GM21619 (cell line): ENCODE measurements around the gene PELI1.
A peak's percentile ranks its signal among the peaks of the same experiment; 100 is the strongest.

Experiments used
- ATAC-seq: cut with Tn5 transposase; IDR thresholded peaks from one replicate; pipeline ENCODE4 v1.9.1; 2021; ENCODE audit not compliant: unreplicated experiment

PELI1 gene, protein sequence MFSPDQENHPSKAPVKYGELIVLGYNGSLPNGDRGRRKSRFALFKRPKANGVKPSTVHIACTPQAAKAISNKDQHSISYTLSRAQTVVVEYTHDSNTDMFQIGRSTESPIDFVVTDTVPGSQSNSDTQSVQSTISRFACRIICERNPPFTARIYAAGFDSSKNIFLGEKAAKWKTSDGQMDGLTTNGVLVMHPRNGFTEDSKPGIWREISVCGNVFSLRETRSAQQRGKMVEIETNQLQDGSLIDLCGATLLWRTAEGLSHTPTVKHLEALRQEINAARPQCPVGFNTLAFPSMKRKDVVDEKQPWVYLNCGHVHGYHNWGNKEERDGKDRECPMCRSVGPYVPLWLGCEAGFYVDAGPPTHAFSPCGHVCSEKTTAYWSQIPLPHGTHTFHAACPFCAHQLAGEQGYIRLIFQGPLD

DNA sequence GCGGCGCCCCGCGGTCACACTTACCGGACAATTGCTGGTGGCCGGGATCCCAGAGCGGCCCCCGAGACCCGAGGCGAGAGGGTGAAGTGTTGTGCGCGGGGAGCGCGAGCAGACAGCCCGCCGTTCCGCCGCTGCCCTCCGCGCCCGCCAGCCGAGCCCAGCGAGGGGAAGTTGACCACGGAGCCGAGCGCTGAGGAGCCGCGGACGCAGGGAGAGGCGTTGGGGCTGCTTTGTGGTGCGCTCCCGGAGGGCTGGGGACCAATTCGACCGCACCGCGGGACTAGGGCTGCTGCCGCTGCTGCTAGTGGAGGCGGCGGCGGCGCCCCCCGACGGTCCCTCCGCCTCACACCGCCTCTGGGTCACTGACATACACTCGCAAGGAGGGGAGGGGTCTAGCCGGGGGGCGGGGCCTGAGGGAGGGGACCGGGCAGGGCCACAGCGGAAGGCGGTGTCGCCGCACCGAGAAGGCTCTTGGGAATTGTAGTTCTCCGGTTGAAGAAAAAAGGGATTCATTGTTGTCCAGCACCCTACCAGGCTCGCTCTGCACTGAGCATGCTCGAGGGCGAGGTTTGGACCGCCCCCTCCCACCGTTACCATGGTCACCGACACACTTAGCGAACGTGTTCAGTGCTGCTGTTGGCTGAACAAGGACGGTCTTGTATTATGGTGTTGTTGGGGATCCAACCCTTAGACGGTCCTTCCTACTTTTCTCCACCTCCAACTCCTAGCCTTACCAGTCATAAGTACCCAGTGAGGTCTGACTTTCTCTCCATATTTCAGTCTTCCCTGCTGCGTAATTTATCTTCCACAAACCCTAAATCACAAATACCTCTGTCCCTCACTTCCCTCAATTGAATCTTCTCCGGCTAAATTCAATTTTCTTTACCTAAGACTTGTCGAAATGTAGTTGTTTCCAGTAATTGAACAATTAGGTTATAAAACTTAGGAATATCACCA lies at the start of gene PELI1:
TSS of gene PELI1 (minus strand) at position 364 of the 957 bp plus-strand sequence. CDS start 36,110 bp downstream, outside the sequence.
- ATAC-seq, result peak; percentile 79

DNA sequence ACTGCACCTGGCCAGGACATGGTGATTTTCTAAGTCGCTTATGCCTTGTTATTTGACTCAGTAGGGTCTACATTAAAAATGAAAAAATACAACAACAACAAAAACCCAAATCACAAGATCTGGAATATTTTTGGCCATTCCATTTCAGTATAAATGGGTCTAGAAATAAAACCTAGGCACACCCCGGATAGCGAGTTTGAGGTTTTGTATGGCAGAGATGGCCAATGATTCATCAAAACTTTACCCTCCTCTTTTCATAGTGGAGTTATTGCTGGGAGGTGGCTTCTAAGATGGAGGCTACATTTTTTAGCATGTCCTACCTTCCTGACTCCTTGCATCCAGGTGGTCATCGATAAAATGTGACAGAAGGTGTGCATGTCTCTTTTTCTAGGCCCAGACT lies 49.3 kb upstream of the PELI1 start:
- no peak for ATAC-seq

DNA sequence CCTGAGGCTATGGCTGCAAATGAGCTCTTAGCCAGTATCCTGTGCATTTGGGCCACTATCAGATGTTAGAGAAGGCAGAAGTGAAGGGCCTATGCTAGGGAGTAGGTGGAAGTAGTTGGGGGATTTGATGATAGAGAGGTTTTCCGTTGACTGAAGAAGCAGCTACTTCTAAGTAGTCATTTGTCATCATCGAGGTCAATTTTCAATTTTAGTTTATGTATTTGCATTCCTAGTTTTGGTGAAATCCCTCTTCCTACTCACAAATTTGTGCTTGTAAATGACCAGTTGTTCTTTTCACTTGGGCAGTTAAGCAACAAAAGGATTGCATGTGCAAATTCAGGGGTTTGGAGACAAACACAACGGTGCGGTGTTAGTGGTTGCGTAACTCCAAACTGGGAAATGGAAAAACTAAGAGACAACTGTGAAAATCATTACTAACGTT lies 48.5 kb upstream of the PELI1 start:
- ATAC-seq, result no peak

DNA sequence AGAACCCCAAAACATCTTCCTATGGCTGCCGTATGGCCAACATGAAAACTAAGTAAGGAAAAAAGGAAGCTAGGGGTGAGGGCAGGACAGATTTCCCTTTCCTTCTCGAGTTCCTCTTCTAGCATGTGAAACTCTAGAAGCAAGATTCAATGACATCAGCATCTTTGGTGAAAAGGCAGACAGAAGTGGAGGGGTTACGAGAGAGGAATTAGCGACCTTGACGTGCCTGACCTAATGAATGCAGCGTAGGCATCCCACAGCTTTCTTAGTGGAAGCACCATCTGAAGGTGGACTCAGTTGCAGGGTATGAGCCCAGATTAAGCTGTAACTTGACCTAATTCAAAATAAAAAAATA lies 47.9 kb upstream of the PELI1 start:
- ATAC-seq, result no peak

DNA sequence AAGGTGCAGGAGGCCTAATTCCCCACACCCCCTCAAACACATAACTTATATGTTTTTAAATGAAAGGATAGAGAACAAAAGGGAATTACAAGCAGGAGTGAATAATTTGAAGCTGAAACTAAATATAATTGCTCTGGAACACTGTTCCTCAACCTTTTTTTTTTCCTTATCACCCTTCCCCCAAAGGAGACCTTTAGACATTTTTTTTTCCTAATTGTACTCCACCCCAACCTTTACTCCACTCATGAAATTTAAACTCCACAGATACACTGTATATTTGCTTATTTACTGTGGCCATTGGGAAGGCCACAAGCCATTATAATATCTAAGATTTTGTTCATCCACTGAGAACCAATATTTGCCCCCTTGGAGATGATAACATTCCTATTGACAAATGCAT lies 45.4 kb upstream of the PELI1 start:
- ATAC-seq, result no peak

DNA sequence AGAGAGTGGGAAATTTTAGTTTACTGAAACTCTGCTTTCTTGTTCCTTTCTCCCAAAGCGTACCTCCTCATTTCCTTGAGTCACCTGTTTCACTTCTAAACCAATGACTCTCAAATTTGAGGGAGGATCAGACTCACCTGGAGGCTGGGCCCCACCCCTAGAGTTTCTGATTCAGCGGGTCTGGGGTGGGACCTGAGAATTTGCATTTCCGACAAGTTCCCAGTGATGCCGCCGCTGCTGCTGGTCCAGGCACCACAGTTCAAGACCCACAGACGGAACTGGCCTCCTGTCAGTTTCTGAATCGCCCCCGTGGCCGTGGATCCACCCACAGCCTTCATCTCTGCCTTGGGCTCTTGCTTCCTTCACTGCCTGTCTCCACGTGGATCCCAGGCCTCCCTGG lies 44.9 kb upstream of the PELI1 start:
- ATAC-seq, result no peak

DNA sequence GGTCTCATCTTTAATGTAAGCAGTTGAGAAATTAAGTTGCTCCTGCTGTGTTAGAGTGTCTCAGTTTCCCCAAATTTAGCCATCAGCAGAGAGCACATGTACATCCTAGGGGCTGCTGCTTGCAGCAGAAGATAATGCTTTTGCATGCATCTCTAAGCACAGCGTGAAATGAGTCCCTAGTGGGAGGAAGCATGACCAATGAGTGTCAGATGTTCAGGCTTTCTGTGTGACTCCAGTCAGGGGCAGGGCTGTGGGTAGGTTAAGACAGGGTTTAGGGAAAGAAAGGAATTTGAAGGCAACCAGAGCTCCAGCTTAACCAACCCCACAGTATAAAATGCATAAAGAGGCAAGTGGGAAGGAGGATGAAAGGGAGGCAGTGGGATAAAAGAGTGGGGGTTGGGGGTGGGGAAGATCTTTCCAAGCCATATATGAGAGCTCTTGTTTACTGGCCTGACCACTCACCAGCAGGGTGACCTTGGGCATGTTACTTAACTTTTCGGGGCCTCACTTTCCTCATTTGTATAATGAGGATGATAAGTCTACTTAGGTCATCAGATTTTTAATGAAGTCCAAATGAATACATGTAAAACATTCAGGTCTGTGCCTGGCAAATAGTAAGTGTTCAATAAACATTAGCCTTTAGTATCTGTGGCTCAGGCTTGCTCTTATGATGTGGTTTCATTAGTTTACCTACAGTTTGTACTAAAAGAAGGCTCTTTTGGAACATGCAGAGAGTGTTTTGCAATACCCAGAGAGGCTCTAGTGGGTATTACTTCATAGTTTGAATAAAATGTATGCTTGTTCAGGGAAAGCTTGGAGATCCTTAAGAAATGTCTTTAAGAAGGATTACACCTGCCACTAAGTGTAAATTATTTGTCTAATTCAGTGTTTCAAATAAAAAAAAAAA lies 42.7 kb upstream of the PELI1 start:
- ATAC-seq, result no peak

DNA sequence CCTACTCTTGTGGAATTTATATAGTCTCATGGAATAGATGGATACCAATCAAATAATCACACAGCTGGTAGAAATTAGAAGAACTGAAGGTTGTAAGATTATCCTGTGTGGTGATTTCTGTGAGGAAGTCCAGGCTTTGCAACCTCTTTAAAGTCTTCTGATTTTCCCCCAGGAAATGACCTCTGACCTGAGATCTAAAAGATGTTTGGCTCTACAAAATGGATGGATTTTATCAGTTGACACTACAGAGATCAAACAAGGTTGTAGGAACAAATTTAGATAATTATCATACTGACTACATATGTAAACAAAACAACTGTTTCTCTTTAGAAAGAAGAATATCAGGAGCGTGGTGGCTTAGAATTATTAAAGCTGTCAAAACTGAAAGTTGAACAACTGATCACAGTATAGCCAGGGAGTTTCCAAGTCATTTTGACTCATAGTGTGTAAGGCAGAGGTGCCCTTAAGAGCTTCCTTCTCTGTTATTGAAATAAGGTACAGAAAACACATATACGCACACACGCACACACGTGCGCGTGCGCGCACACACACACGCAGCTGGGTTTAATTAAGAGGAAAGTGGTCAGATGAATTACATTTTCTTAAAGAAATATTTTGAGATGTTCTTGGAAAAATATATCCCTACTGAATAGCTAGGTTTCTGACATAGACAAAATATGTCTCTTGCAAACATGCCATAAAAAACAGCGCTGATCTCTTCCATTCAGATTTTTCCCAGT lies 35.5 kb upstream of the PELI1 start:
- peak; percentile 90 for ATAC-seq

DNA sequence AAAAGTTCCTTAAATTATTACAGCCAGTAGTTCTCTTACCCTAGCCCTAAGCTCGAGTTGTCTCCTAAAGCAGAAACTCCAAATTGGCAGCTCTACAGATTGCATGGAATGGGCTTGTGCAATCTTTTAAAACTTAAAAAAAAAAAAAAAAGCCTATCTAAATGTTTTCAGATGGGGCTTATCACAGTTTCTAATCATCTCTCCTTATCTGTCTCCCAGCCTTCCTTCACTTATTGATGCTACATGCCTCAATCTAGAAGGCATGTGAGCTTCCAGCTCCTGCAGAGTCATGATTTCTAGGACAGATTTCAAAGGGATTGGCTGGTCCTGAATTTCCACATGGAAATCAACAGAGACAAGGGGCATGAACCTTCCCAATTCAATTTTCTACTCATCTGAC lies 33.1 kb upstream of the PELI1 start:
- no peak for ATAC-seq

DNA sequence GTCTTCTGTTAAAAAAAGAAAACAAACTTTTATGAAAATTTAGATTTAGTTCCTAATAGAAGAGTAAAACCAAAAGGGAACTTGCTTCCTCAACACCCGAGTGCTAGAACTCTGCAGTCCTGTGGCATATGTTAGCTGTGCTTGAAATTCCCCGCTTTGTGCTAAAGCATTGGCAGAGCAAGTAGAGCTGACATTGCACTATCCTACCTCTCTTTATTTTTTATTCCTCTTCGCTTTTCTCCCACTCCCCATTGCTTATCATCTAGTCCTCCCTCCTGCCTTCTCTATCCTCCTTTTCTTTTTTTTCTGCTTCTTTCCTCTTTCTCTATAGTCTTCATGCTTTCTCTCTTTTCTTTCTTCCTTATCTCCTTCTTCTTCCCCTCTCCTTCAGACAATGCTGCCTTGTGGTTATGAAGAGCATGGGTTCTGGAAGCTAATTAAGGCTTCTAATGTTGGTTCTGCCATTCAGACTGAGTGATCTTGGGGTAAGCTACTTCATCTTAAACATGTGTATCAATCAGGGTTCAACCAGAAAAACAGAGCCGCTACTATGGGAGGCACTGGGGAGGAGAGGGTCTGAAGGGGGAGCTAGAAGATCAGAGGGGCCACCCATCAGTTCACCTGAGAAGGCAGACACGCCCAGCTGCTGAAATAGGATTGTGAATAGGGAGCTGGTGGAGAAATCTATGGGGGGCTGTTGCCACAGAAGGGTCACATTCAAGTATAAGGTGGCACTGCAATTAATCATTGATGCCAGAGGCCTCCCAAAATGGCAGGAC lies 31.4 kb upstream of the PELI1 start:
- ATAC-seq, result no peak

DNA sequence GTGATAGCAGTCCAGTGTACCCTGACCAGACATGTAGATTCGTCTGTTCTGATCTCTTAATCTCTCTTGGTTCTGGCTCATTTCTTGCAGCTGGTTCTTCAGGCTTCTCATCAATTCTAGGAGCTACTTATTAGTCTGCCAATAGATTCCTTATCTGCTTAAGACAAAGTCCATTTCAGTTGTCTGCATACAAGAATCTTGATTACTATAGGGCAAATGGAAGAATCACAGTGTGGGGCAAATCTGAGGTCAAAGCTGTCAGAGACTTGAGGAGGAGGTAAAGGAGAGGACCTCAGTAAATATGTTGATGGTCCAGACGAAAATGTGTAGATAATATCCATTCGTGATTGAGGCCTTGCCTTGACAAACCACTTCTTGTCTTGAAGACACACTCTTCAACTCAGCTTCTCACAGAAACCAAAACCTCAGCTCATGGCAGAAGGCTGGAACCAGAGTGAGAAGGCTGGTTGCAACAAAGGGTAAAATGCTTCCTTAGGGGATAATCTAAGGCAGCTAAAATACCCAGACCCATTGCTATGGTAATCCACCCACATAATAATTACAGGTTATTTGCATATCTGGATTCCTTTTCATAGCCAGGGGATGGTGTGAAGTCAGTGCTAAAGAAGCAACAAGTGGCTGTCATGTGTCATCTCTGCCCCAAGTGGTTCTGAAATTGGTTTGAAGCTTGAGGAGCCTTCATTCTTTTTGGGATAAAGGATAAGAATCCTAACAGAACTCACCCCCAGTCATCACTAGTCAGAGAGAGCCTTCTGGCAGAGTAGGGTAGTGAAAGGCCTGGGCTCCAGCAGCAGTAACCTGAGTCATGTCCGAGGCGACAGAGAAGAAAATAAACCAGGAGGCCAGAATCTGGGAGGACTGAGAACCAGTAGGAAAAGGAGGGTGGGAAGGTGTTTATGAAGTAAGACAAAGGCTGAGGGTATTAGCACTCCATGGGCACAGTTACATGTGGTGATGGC lies 29.2 kb upstream of the PELI1 start:
- no peak for ATAC-seq

DNA sequence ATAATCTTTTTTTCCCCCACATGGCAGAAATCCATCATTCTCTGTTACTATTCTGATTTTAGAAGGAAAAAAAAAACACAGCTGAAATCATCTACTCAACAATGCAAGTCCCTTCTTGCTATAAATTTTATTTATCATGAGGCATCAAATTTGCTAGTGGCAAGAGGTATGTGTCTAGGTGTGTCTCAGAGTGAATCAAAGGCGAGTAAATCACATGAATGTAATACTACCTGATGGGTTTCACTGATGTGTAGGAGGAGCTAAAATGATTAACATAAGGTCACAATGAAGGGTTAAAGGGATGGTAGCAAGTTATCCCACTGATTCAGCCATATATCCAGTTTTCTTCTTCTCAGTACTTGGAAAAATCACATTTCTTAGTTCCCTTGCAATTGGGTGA lies 24.5 kb upstream of the PELI1 start:
- ATAC-seq, result no peak

DNA sequence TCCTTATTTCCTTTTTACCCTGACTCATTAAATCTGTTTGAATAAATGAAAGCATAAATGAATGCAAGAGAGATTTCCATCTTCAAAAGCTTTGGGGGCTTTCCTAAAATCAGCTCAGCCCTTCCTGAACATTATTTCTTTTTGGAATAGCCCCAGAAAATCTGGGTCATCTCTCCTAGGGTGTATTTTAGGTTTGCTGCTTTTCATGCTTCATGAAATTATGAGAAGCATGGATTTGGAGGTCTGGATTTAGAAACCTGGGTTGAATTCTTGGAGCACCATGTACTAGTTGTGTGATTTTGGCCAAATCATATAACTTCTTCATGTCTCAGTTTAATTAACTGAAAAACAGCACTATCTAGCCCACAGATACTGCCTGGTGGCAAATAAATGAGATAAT lies 24.0 kb upstream of the PELI1 start:
- no peak for ATAC-seq

DNA sequence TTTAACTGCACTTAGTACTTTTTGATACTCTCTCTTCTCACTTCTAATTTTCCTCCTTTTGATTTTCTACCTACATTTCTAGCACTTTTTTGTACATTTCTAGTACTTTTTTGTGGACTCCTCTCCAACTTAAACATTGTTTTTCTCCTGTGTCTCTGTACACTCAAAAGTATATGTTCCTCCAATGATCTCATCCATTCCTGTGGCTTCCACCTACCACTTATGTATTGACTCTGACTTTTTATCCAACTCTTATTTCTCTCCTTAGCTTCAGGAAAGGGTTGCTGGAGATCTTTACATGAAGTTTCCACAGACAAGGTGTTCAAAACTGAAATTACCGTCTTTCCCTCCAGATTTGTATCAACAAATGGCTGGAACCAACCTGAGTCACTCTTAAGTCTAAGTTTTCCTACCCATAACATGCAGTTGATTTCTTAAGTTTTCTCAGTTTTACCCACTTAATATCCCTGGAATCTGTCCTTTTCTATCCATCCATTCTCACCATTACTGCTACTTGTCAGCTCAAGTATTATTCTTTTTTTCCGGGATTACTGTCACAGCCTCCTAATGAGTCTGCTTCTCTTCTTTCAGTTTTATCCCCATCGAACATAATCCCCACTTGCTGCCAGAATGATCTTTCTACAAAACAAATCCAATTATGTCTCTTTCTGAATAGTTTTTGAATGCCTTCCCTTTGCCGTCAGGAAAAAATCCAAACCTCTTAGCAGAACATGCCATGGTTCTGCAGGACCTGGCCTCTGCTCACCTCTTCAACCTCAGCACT lies 22.6 kb upstream of the PELI1 start:
- ATAC-seq, result no peak

DNA sequence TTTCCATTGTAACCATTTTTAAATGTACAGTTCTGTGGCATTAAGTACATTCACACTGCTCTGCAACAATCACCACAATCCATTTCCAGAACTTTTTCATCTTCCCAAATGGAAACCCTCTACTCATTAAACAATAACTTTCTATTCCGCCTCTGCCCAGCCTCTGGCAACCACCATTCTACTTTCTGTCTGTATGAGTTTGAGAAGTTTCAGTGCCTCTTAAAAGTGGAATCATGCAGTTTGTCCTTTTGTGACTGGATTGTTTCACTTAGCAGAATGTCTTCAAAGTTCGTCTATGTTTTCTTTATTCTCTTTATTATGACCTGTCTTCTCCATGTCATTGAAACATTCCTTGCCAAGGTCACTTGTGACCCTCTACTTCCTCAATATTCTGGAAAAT lies 22.0 kb upstream of the PELI1 start:
- ATAC-seq, result no peak

DNA sequence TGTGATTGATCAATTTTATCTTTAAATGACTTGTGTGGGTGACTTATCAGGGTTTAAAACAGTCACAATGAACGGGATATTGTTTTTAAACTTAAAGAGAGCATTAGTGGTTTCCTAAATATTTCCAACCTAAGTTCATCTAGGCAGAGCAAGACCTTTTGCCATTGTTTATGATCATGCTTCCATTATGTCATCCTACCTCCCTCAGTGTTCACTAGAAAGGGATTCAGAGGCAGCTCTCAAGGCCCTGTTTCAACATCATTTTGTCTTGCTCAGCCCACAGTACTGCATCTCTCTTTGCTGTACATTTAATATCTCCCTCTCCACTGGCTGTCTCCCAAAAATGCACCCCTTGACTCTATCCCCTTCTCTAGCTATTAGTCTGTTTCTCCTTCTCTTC lies 21.5 kb upstream of the PELI1 start:
- ATAC-seq, result no peak

DNA sequence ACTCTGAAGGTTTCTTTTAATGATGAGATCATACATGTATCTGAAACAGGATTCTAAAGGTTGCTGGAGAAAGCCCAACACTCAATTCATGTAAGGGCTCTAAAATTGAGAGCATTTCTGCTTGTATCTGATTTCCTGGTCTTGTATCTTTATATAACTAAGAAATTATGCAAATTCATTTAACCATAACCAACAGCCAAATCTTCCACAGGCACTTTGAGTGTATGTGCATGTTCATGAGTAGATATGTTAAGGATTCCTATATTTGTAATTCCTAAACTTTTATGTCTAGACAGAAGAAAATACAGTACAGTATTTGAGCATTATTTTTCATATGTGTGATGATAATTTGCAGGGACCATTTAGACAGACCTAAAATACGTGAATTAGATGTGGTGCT lies 20.4 kb upstream of the PELI1 start:
- ATAC-seq, result no peak

DNA sequence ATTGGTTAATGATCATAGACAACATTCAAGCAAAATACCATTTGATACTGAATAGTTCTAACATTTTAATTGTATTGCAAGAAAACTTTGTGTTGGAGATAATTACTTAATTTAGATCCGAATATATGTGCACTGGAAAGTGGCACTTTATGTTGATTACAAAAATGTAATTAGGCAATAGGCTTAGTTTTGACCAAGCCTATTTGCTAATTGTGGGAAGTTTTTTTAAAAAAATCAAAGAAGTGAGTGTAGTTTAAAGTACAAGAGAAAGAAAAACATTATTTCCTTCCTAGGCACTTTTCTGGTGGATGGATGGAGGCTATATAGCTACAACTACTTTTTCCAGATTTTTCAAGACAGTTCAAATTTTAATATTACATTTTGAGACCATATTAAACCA lies 18.3 kb upstream of the PELI1 start:
- ATAC-seq, result no peak
